Fibroblast of the aortic adventitia (primary cell): Measurements from ENCODE around the gene UQCC2. TPM values are rescaled to one million over a fixed set of nuclear protein-coding genes. Genes with fewer than 3 reads are reported as not detected.

Experiments used
- DNase-seq: peaks from one replicate; pipeline ENCODE4 v3.0.0-alpha.2; 2010; ENCODE audit warnings: low read depth
- H3K4me3 ChIP-seq: 2 replicates; pipeline ENCODE4 v1.5.1; 2011; ENCODE audit warnings: low read depth, mild to moderate bottlenecking, control low read depth, low read length, moderate library complexity
- total RNA-seq: library from RNA; depleted of rRNA; stranded (reverse); fragments of >200 nt; gene quantifications from 2 replicates; pipeline ENCODE4 v1.2.3, GENCODE V29; 2012; ENCODE audit warnings: low replicate concordance
- TF ChIP-seq, protein P1 (sequence below): IDR thresholded peaks from 2 replicates; pipeline ENCODE4 v1.5.1; 2011; ENCODE audit warnings: mild to moderate bottlenecking, low read length, control low read depth, inconsistent platforms; ENCODE audit not compliant: insufficient read depth

UQCC2 gene
- total RNA-seq, 1 donor: 20.2 TPM

DNA sequence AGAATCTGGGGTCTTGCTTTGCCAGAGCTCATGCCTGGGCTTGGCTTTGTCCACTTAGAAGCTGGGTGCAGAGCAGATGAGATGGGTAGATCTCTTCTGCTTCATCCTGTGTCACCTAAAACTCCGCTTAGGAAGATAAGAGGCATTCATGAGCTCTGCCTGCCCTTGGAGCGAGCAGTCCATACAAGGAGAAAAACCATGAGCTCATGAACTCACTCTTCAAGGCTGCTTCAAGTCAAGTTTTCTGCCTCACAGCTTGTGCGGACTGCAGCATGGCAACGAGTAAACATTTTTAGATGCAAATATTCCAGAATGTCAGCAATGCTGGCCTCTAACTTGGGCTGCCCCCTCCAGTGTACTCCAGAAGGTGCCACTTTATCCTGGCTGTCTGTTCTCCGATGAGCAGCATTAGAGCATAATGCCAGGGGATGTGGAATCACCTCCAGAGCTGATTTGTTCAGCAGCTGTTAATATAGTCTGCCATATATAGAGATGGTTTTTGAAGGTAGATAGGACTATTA lies 10.7 kb upstream of the UQCC2 start:
- no peak overlapping the region for H3K4me3 ChIP-seq
- no peak for DNase-seq
- TF ChIP-seq, protein P1, sequence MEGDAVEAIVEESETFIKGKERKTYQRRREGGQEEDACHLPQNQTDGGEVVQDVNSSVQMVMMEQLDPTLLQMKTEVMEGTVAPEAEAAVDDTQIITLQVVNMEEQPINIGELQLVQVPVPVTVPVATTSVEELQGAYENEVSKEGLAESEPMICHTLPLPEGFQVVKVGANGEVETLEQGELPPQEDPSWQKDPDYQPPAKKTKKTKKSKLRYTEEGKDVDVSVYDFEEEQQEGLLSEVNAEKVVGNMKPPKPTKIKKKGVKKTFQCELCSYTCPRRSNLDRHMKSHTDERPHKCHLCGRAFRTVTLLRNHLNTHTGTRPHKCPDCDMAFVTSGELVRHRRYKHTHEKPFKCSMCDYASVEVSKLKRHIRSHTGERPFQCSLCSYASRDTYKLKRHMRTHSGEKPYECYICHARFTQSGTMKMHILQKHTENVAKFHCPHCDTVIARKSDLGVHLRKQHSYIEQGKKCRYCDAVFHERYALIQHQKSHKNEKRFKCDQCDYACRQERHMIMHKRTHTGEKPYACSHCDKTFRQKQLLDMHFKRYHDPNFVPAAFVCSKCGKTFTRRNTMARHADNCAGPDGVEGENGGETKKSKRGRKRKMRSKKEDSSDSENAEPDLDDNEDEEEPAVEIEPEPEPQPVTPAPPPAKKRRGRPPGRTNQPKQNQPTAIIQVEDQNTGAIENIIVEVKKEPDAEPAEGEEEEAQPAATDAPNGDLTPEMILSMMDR: no peak

DNA sequence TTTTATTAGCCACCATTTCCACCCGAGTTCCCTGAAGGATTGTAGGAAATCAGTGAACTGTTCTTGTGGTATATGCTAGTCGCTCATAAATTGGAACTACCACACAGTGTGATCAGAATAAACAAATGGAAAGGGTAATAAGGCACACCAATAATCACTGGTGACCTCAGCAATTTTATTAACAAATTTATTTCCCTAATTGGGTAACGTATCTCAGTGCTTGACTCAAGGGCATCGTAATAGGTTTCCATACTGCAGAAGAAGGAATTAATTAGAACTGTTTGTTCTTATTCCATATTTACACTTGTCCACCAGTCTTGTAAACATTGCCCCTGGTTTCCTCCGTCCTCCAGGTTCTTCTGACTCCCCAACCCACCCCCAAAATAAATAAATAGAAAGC lies 10.0 kb upstream of the UQCC2 start:
- TF ChIP-seq, protein P1: no peak
- H3K4me3 ChIP-seq: no peak overlapping the region
- no peak for DNase-seq

DNA sequence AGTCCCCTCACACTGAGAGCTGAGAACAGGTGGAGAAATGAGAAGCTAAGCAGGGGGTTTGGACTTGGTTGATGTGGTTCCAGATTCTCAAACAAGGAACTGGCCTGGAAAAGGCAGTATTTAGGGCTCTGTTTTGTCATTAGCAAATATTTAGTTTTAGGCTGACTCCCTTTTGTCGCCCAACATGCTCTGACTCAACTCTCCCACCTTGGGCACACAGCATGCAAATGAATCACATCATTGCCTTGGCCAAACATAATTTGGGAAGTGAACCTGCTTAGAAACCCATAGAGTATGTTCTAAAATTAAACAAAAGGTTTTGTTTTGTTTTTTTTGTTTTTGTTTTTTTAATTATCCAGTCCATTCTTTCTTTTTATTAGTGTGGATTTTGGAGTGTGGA lies 9.5 kb upstream of the UQCC2 start:
- DNase-seq: no peak
- TF ChIP-seq, protein P1: no peak
- H3K4me3 ChIP-seq: no peak overlapping the region

DNA sequence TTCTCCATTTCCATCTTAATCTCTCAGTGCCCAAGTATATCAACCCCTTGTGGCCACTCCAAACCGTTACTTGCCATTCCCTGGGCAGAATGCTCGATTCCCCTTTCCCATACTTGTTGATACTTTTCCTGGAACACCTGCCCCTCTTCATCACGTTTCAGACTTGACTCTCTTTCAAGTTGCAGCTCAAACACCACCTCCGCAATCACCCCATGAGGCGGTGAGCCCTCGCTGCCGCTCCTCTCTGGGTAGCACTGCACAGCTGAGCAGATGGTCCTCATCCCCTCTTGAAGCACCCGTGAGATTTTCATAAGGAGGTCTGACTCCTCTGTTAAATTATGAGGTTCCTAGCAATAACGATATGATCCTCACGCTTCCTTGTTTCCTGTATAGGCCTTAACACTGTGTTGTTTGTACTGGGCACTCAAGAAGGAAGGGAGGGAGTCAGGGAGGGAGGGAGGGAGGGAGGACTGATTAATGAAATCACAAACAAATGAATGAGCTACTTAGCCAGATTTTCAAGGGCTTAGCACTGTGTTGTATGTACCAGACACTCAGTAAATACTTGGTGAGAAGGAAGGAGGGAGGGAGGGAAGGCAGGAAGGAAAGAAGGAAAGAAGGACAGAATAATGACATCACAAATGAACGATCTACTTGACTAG lies 8.0 kb upstream of the UQCC2 start:
- no peak overlapping the region for H3K4me3 ChIP-seq
- TF ChIP-seq, protein P1: no peak
- DNase-seq: no peak

DNA sequence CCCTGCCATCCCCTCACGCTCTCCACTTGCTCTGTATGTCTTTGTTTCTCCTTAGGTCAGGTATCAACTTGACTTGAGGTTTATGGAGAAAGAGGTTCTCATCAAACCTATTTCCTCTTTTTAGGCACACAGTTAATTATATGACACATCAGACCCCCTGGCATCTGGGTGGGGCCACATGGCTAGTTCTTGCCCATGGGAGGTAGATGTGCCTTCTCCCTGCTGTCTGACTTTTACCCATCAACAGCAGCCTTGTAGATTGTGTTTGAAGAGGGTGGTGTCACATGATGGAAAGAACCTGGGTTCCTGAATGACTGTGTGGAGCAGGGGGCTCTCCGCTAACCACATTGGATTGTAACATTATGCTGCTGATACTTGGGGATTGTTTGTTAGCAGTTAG lies 7.2 kb upstream of the UQCC2 start:
- TF ChIP-seq, protein P1: no peak
- no peak overlapping the region for H3K4me3 ChIP-seq
- no peak for DNase-seq

DNA sequence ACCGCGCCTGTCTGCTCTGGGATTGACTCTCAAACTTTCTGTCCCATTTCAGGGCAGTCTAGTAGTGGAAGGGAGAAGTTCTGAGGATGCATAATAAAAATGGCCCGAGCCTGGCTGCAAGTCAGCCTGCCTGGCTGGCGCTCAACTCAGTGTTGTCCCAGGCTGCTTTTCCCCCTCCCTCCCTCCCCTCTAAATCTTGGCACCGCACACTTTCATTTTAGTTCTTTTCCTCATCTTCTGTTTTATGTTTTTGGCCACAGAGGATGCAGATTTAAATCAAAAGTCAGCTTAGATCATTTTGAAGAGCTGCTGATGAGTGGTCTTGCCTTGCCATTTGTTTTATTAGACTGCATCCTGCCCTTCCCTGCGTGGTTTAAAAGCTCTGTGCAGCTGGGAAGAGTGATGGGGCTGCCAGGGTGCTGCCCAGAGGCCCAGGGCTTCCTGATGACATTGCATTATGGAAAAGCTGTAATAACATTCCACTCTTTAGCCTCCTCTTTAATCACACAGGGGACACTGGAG lies 6.5 kb upstream of the UQCC2 start:
- TF ChIP-seq, protein P1: no peak
- DNase-seq: peak; percentile 49
- H3K4me3 ChIP-seq: no peak overlapping the region
